Smooth muscle cell (in vitro differentiated cells): ENCODE measurements around the gene RXRA. TPM values are rescaled to one million over a fixed set of nuclear protein-coding genes. Genes with fewer than 3 reads are reported as not detected.

Source experiments
- DNase-seq: peaks from one replicate; lab custom pipeline; 2025; ENCODE audit not compliant: unreplicated experiment; lab: John Stamatoyannopoulos, UW
- H2AFZ ChIP-seq: fragments of 200-600 bp; sonication (generic); 2 replicates; pipeline ENCODE4 v1.6.0; 2016; ENCODE audit warnings: antibody characterized with exemption, low read depth, mild to moderate bottlenecking
- H3F3A ChIP-seq: fragments of 200-600 bp; sonication (generic); 2 replicates; pipeline ENCODE4 v1.6.0; 2017; ENCODE audit warnings: antibody characterized with exemption, low read depth
- H3K27ac ChIP-seq: fragments of 200-600 bp; sonication (generic); 2 replicates; pipeline ENCODE4 v1.5.1; 2016; ENCODE audit warnings: low read depth, mild to moderate bottlenecking
- H3K27me3 ChIP-seq: fragments of 200-600 bp; sonication (generic); 2 replicates; pipeline ENCODE4 v1.6.1; 2016; ENCODE audit warnings: low read depth, mild to moderate bottlenecking
- H3K36me3 ChIP-seq: fragments of 200-600 bp; sonication (generic); 2 replicates; pipeline ENCODE4 v1.5.1; 2016; ENCODE audit warnings: low read depth
- H3K4me1 ChIP-seq: fragments of 200-600 bp; sonication (generic); 2 replicates; pipeline ENCODE4 v1.5.1; 2016; ENCODE audit warnings: low read depth
- H3K4me2 ChIP-seq: fragments of 200-600 bp; sonication (generic); 2 replicates; pipeline ENCODE4 v1.6.0; 2016; ENCODE audit warnings: mild to moderate bottlenecking
- H3K4me3 ChIP-seq: fragments of 200-600 bp; sonication (generic); 2 replicates; pipeline ENCODE4 v1.5.1; 2016; ENCODE audit warnings: mild to moderate bottlenecking
- H3K79me2 ChIP-seq: fragments of 200-600 bp; sonication (generic); 2 replicates; pipeline ENCODE4 v1.6.0; 2016; ENCODE audit warnings: low read depth, mild to moderate bottlenecking
- H3K9ac ChIP-seq: fragments of 200-600 bp; sonication (generic); 2 replicates; pipeline ENCODE4 v1.6.0; 2016; ENCODE audit warnings: low read depth
- H3K9me3 ChIP-seq: fragments of 200-600 bp; sonication (generic); replicated peaks from 2 replicates; pipeline ENCODE4 v1.5.1; 2016; ENCODE audit warnings: low read depth
- H4K20me1 ChIP-seq: fragments of 200-600 bp; sonication (generic); 2 replicates; pipeline ENCODE4 v1.6.0; 2016; ENCODE audit warnings: low read depth
- WGBS: methylation state at CpG from one replicate; pipeline ENCODE4 v1.1.7; 2016; ENCODE audit warnings: low lambda C conversion rate; 5-methylcytosine and 5-hydroxymethylcytosine counted together
- polyA plus RNA-seq: library from polyadenylated mRNA; unstranded; fragments of >200 nt; fragmentation: Nextera tagmentation; extraction: Ambion mirVana; gene quantifications from 2 replicates; pipeline ENCODE4 v1.2.1, GENCODE V29; 2016
- total RNA-seq: library from RNA; depleted of rRNA; stranded (reverse); fragments of >200 nt; gene quantifications from 2 replicates; pipeline ENCODE4 v1.2.3, GENCODE V29; 2014
- TF ChIP-seq, protein P1 (sequence below): fragments of 200-600 bp; sonication (generic); IDR thresholded peaks from 2 replicates; pipeline ENCODE4 v1.5.1; 2017; ENCODE audit warnings: borderline replicate concordance, mild to moderate bottlenecking, antibody characterized with exemption; ENCODE audit not compliant: insufficient read depth, poor library complexity, severe bottlenecking

The RXRA gene
- total and polyA plus RNA-seq, 2 experiments from 2014 or later = 8.9 to 23.1 TPM

DNA sequence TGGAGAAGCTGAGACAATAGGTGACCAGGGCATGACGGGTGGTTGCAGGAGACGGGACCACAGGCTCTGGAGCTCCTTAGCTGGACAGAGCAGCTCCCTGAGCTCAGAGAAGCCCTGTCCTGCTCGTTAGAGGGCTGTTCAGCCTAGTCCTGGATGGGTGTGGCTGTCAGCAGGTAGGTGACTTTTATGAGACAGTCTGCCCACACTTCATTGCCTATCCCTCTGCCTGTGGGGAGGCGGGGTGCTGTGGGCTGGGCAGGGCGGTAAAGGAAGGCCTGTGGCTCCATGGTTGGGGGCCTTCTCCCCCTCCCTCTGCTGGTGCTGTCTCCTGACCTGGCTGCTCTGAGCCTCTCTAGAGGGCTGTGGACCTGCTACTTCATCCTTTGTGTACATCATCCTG lies 134.6 kb downstream of the RXRA start:
- H3K36me3 ChIP-seq = no peaks in the 10 kb centered on the region
- H3K9ac ChIP-seq = no peak overlapping the region
- no peak overlapping the region for H3K27ac ChIP-seq
- no peak overlapping the region for H3K4me3 ChIP-seq
- WGBS = 86% methylated on average over 5 of the region's 5 CpGs
- H2AFZ ChIP-seq = no peak overlapping the region
- no peak for DNase-seq
- no peaks in the 10 kb centered on the region for H3K27me3 ChIP-seq
- no peaks in the 10 kb centered on the region for H3K9me3 ChIP-seq
- peaks cover under 1% of the 10 kb centered on the region for H3F3A ChIP-seq
- H3K4me1 ChIP-seq = peaks cover 11% of the 10 kb centered on the region
- TF ChIP-seq, protein P1, sequence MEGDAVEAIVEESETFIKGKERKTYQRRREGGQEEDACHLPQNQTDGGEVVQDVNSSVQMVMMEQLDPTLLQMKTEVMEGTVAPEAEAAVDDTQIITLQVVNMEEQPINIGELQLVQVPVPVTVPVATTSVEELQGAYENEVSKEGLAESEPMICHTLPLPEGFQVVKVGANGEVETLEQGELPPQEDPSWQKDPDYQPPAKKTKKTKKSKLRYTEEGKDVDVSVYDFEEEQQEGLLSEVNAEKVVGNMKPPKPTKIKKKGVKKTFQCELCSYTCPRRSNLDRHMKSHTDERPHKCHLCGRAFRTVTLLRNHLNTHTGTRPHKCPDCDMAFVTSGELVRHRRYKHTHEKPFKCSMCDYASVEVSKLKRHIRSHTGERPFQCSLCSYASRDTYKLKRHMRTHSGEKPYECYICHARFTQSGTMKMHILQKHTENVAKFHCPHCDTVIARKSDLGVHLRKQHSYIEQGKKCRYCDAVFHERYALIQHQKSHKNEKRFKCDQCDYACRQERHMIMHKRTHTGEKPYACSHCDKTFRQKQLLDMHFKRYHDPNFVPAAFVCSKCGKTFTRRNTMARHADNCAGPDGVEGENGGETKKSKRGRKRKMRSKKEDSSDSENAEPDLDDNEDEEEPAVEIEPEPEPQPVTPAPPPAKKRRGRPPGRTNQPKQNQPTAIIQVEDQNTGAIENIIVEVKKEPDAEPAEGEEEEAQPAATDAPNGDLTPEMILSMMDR = no peak
- H4K20me1 ChIP-seq = no peaks in the 10 kb centered on the region
- H3K79me2 ChIP-seq = peaks cover 4% of the 10 kb centered on the region
- H3K4me2 ChIP-seq = no peak overlapping the region

DNA sequence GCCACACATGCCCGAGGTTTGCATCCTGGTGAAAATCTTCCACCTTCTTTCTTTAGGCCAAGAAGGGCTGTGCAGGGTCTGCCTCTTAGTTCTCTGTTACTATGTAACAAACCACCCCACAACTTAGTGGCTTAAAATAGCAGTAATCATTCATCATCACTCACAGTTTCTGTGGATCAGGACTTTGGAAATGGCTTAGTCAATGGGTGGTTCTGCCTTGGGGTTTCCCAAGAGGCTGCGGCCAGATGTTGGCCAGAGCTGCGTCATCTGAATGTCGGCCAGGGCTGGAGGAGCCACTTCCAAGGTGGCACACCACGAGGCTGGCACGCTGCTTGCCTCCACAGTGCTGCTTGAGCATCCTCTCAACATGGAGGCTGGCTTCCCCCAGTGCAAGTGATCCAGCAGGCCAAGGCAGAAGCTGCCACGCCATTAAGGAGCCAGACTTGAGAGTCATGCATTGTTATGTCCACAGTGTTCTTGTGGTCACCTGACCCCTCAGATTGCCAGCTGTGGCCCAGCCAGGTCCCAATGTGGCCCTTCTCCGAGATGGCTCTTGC lies 135.2 kb downstream of the RXRA start:
- no peaks in the 10 kb centered on the region for H3K27me3 ChIP-seq
- no peak overlapping the region for H2AFZ ChIP-seq
- no peak for DNase-seq
- H3K27ac ChIP-seq = no peak overlapping the region
- peaks cover 4% of the 10 kb centered on the region for H3K79me2 ChIP-seq
- no peaks in the 10 kb centered on the region for H3F3A ChIP-seq
- H3K4me3 ChIP-seq = no peak overlapping the region
- TF ChIP-seq, protein P1 = no peak
- H4K20me1 ChIP-seq = no peaks in the 10 kb centered on the region
- no peaks in the 10 kb centered on the region for H3K36me3 ChIP-seq
- H3K4me1 ChIP-seq = peaks cover 11% of the 10 kb centered on the region
- WGBS = 89% methylated on average over 8 of the region's 8 CpGs
- no peaks in the 10 kb centered on the region for H3K9me3 ChIP-seq
- no peak overlapping the region for H3K9ac ChIP-seq
- no peak overlapping the region for H3K4me2 ChIP-seq

DNA sequence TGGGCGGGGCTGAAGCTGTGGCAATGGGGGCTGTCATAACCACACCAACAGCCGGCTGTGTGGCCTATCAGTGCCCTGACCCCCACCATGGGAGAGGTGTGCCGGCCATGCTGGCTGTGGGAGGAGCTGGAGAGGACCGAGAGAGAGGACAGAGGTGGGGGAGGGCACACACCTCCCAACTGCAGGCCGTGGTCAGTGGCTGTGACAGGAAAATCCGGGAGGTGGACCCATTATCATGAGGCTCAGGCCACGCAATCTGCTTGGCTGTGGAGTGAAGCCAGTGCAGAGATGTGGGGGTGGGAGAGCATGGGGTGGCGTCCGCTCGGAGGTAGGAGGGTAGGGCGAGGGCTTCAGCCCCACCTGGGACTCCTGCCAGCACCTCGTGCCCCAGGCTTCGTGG lies 136.1 kb downstream of the RXRA start:
- H2AFZ ChIP-seq = no peak overlapping the region
- H3K79me2 ChIP-seq = peaks cover 4% of the 10 kb centered on the region
- H3K4me2 ChIP-seq = no peak overlapping the region
- H3K36me3 ChIP-seq = no peaks in the 10 kb centered on the region
- no peak overlapping the region for H3K4me3 ChIP-seq
- TF ChIP-seq, protein P1 = no peak
- peaks cover 11% of the 10 kb centered on the region for H3K4me1 ChIP-seq
- H3K27ac ChIP-seq = no peak overlapping the region
- H3K9me3 ChIP-seq = no peaks in the 10 kb centered on the region
- no peak overlapping the region for H3K9ac ChIP-seq
- no peaks in the 10 kb centered on the region for H3F3A ChIP-seq
- 83% methylated on average over 13 of the region's 13 CpGs for WGBS
- H3K27me3 ChIP-seq = no peaks in the 10 kb centered on the region
- no peaks in the 10 kb centered on the region for H4K20me1 ChIP-seq
- DNase-seq = no peak

DNA sequence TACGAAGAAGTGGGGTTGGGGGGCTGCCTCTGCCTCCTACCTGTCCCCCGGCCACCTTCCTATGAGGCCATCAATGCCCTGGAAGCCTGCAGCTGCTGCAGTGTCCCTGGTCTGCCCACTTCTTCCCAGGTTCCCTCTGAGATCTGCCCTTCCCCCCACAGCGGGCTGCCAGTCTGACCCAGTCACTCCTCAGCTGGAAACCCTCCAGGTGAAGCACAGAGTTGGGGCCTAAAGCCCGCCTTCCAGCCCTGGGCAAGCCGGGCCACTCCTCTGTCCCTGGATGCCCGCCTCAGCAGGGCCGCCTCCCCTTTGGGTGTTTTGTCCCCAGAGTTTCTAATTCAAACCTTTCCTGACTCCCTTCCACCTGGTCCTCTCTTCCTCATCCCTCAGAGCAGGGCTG lies 137.0 kb downstream of the RXRA start:
- peaks cover 7% of the 10 kb centered on the region for H3K4me1 ChIP-seq
- no peak for DNase-seq
- no peaks in the 10 kb centered on the region for H4K20me1 ChIP-seq
- no peaks in the 10 kb centered on the region for H3F3A ChIP-seq
- no peaks in the 10 kb centered on the region for H3K27me3 ChIP-seq
- no peak overlapping the region for H3K27ac ChIP-seq
- H3K9ac ChIP-seq = no peak overlapping the region
- WGBS = 90% methylated on average over 7 of the region's 7 CpGs
- no peaks in the 10 kb centered on the region for H3K79me2 ChIP-seq
- no peak overlapping the region for H2AFZ ChIP-seq
- no peak overlapping the region for H3K4me2 ChIP-seq
- H3K9me3 ChIP-seq = no peaks in the 10 kb centered on the region
- no peaks in the 10 kb centered on the region for H3K36me3 ChIP-seq
- TF ChIP-seq, protein P1 = no peak
- no peak overlapping the region for H3K4me3 ChIP-seq
